Fibroblast of lung (primary cell): ENCODE results near the gene LIMS1. TPM values are rescaled to one million over a fixed set of nuclear protein-coding genes. Genes with fewer than 3 reads are reported as not detected.

Experiments
- DNase-seq, 2 donors: peaks; one replicate each; pipeline versions ENCODE4 v3.0.0 to v3.0.0-alpha.2; 2010; ENCODE audit warnings: low read depth in 2 of 2
- H2AFZ ChIP-seq: 2 replicates; pipeline ENCODE4 v1.5.1; 2012; ENCODE audit warnings: low read length, control low read depth, inconsistent platforms
- H3K27ac ChIP-seq: 2 replicates; pipeline ENCODE4 v1.5.1; 2011; ENCODE audit warnings: low read length, control low read depth; ENCODE audit not compliant: insufficient read depth
- H3K27me3 ChIP-seq: 2 replicates; pipeline ENCODE4 v1.5.1; 2011; ENCODE audit warnings: mild to moderate bottlenecking, low read length; ENCODE audit not compliant: control insufficient read depth, insufficient read depth
- H3K36me3 ChIP-seq: 2 replicates; pipeline ENCODE4 v1.5.1; 2011; ENCODE audit warnings: low read length; ENCODE audit not compliant: control insufficient read depth, insufficient read depth
- H3K4me1 ChIP-seq: 2 replicates; pipeline ENCODE4 v1.5.1; 2011; ENCODE audit warnings: low read length; ENCODE audit not compliant: control insufficient read depth, insufficient read depth; ENCODE audit errors: extremely low read depth
- H3K4me2 ChIP-seq: 2 replicates; pipeline ENCODE4 v1.5.1; 2011; ENCODE audit warnings: low read length, control low read depth; ENCODE audit not compliant: insufficient read depth; ENCODE audit errors: extremely low read depth
- H3K4me3 ChIP-seq, 4 experiments: fragments of 200-600 bp in 1 of 4; sonication (generic) in 1 of 4; replicated peaks in 1 of 4; 2 replicates each; pipeline ENCODE4 v1.5.1; 2011 to 2016; ENCODE audit warnings: low read length in 4 of 4, low read depth in 3 of 4, mild to moderate bottlenecking in 3 of 4, control low read depth in 2 of 4, inconsistent platforms in 1 of 4, mixed read lengths in 1 of 4; ENCODE audit not compliant: insufficient read depth in 1 of 4; ENCODE audit errors: control extremely low read depth in 1 of 4
- H3K79me2 ChIP-seq: 2 replicates; pipeline ENCODE4 v1.5.1; 2012; ENCODE audit warnings: mild to moderate bottlenecking, low read length, inconsistent platforms; ENCODE audit not compliant: control insufficient read depth, insufficient read depth
- H3K9ac ChIP-seq: 2 replicates; pipeline ENCODE4 v1.5.1; 2011; ENCODE audit warnings: mild to moderate bottlenecking, low read length, control low read depth; ENCODE audit not compliant: insufficient read depth
- H3K9me3 ChIP-seq: 2 replicates; pipeline ENCODE4 v1.5.1; 2012; ENCODE audit warnings: low read depth, low read length; ENCODE audit not compliant: control insufficient read depth, insufficient read depth
- H4K20me1 ChIP-seq: 2 replicates; pipeline ENCODE4 v1.5.1; 2011; ENCODE audit warnings: low read length; ENCODE audit not compliant: control insufficient read depth, insufficient read depth; ENCODE audit errors: extremely low read depth
- CTCF ChIP-seq, 2 donors: IDR thresholded peaks in 1 of 2; conservative IDR thresholded peaks in 1 of 2; 1 replicate in 1 of 2; 2 replicates in 1 of 2; pipeline ENCODE4 v1.5.1; 2011 to 2012; ENCODE audit warnings: low read length in 2 of 2, control low read depth in 1 of 2, inconsistent platforms in 1 of 2, low read depth in 1 of 2, mild to moderate bottlenecking in 1 of 2
- EZH2 ChIP-seq: IDR thresholded peaks from 2 replicates; pipeline ENCODE4 v1.5.1; 2012; ENCODE audit warnings: low read length, control low read depth, mild to moderate bottlenecking; ENCODE audit errors: missing control alignments
- polyA plus RNA-seq, 2 donors: library from polyadenylated mRNA; depleted of rRNA in 1 of 2; stranded (reverse) in 1 of 2; unstranded in 1 of 2; fragments of >200 nt; gene quantifications; 2 replicates each; pipeline ENCODE4 v1.2.1, GENCODE V29; 2011 to 2012; ENCODE audit warnings: missing spikeins in 1 of 2
- total RNA-seq: library from RNA; depleted of rRNA; stranded (reverse); fragments of >200 nt; gene quantifications from 2 replicates; pipeline ENCODE4 v1.2.1, GENCODE V29; 2014

The LIMS1 gene
- total and polyA plus RNA-seq, 2 donors (not counting 1 experiment from before 2014, with no cell fraction given): 52.7 to 108 TPM

- Histone ChIP-seq H3K9ac (no peak overlapping the region), H2AFZ (no peak overlapping the region), H3K36me3 (no peaks in the 10 kb centered on the region), H3K9me3 (no peaks in the 10 kb centered on the region), H3K4me3 (no peak overlapping the region), H4K20me1 (no peaks in the 10 kb centered on the region), H3K4me2 (no peak overlapping the region), H3K4me1 (peaks cover 26% of the 10 kb centered on the region), H3K27ac (no peak overlapping the region), H3K79me2 (peaks cover 43% of the 10 kb centered on the region), H3K27me3 (no peaks in the 10 kb centered on the region)
- no peak for DNase-seq
- TF ChIP-seq CTCF (conservative IDR thresholded peaks at IDR 0.05 in 1 of 2, IDR thresholded peaks at IDR 0.05 in 1 of 2; ENCODE audit: low read depth in 1 of 2, low read length in 2 of 2): no peak
- TF ChIP-seq EZH2: no peak
Observed at GRCh38 chr2:108589372-108589771, 55.1 kb downstream of the LIMS1 start.

GRCh38 chr2:108589781-108590180, 55.5 kb downstream of the LIMS1 start:
- Histone ChIP-seq H3K27ac (no peak overlapping the region), H3K9ac (no peak overlapping the region), H3K4me2 (no peak overlapping the region), H3K4me1 (peaks cover 28% of the 10 kb centered on the region), H3K36me3 (no peaks in the 10 kb centered on the region), H3K27me3 (no peaks in the 10 kb centered on the region), H4K20me1 (no peaks in the 10 kb centered on the region), H3K9me3 (no peaks in the 10 kb centered on the region), H2AFZ (no peak overlapping the region), H3K4me3 (no peak overlapping the region), H3K79me2 (peaks cover 39% of the 10 kb centered on the region)
- peak in 1 of 2 donors; percentile 47 for DNase-seq
- TF ChIP-seq CTCF (conservative IDR thresholded peaks at IDR 0.05 in 1 of 2, IDR thresholded peaks at IDR 0.05 in 1 of 2; ENCODE audit: low read depth in 1 of 2, low read length in 2 of 2): no peak
- TF ChIP-seq EZH2: no peak

GRCh38 chr2:108591163-108591562, 56.9 kb downstream of the LIMS1 start:
- Histone ChIP-seq H3K27me3 (no peaks in the 10 kb centered on the region), H3K4me1 (peaks cover 35% of the 10 kb centered on the region), H3K36me3 (no peaks in the 10 kb centered on the region), H3K9me3 (no peaks in the 10 kb centered on the region), H3K27ac (no peak overlapping the region), H3K4me2 (no peak overlapping the region), H2AFZ (no peak overlapping the region), H3K4me3 (no peak overlapping the region), H3K9ac (no peak overlapping the region), H3K79me2 (peaks cover 35% of the 10 kb centered on the region), H4K20me1 (no peaks in the 10 kb centered on the region)
- TF ChIP-seq CTCF (conservative IDR thresholded peaks at IDR 0.05 in 1 of 2, IDR thresholded peaks at IDR 0.05 in 1 of 2; ENCODE audit: low read depth in 1 of 2, low read length in 2 of 2) (no peak), EZH2 (no peak)
- DNase-seq: no peak
